ELF-1 (cell line): Measurements from ENCODE around the gene SLC25A39.
"Not testable (repeated sequence)": the region's sequence is repeated elsewhere in the genome, so short reads cannot be mapped to it uniquely, and the experiment has no call there.

Source experiments
- DNase-seq: peaks from one replicate; pipeline ENCODE4 v3.0.0-alpha.2; 2016; ENCODE audit warnings: low read depth, low spot score

Gene SLC25A39

DNA sequence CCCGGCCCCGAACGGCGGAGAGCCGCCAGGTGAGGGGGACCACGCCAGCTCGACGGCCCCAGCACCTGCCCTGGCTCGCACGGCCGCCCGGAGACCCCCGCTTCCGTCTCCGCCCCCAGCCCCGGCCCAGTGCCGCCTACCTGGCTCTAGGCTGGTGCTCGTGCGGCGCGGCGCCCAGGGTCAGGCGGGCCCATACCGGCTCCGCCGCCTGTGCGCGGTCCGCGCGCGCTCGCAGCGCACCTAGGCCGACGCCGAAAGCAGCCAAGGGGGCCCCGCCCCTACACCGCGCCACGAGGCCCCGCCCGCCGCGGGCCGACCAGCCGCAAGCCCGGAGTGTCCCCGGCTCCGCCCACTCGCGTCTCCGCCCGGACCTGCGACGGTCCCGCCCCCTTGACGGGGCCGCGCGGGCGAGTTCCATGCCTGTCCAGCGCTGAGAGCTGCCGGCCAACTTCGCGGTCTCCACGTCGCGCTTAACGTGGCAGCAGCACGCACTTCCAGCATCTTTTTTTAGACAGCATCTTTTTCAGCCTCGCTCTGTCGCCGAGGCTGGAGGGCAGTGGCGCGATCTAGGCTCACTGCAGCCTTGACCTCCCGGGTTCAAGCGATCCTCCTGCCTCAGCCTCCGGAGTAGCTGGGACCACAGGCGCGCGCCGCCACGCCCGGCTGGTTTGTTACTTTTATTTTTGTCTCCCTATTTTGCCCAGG, at the start of gene SLC25A39:
Gene SLC25A39, minus strand, starts transcription at position 253 of the 705 bp plus-strand sequence. CDS start 1,261 bp downstream, outside the sequence.
- peak; percentile 94 for DNase-seq

DNA sequence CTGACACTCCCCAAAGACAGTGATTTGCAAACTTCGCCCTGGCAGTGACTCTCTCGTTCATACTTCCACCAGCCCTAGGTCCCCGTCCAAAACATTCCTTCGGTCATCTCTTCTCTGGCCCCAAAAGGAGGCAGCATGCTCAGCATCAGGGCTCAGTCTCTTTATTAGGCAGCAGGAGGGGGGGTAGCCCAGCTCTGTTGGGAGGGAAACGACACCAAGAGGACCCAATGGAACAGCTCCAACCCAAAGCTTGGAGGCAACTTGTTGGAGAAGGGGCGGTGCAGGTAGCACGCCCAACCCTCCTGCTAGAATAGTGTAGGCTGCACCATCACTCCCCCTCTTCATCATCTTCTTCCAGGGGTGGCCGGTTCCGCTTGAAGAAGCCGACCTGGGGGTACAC, 47.4 kb upstream of the SLC25A39 start:
- DNase-seq = no peak

GRCh38 chr17:44369414-44370023, 44.9 kb upstream of the SLC25A39 start:
- DNase-seq = peak; percentile 71

- DNase-seq = not testable (repeated sequence)
These were observed 44.0 kb upstream of the SLC25A39 start for GRCh38 chr17:44368391-44369243.

DNA sequence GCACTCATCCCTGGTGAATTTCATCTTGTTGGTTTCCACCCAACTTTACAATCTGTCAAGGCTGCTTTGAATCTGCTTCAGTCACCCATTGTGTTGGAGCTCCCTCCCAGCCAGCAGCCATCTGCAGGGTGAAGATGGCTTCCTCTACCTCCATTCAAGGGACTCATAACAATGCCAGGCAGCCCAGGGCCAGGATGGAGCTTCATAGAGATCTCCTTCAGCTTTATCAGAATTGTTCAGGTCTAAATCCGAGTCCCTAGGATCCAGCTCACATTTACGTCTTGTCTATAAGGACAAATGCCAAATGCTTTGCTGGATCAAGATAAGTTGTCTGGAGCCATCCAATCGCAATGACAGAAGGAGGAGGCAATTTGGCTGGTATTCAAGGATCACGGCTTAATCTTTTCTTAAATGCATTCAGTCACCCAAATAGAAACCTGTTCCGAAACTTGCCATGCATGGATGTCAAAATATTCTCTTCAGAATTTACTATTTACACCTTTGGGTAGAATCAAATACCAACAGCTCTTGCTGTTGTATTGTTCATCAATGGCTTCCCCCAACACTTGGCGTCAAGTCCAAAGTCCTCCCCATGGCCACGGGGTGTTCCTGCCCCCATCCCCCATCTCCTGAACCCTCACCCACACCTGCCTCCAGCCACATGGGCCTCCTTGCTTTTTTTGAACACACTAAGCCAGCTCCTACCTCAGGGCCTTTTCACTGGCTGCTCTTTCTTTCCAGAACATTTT, 42.8 kb upstream of the SLC25A39 start:
- no peak for DNase-seq

DNA sequence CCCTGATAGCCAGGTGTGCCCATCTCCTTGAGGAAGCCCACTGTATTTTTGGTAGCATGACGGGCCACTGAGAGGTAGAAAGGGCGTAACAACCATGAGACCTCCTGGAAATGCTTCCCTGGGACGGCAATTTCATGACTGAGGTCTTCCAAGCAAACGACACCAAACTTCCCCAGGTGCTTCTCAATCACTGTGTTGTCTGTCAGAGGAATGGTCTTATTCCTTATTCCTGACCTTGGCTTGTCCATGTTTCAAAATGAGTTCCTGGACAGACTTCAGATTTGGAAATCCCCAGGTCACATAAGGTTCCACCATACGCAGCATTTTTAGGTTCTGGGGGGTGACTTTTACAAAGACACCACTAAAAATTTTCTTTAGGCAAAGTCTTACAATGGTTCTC, 40.4 kb upstream of the SLC25A39 start:
- DNase-seq = not testable (repeated sequence)

GRCh38 chr17:44363613-44364159, 39.1 kb upstream of the SLC25A39 start, which contains the start of gene FAM171A2:
FAM171A2 (minus strand) TSS chr17:44363853; CDS start chr17:44363714, 139 bp downstream.
- DNase-seq = peak; percentile 52

- peak; percentile 26 for DNase-seq
These were observed 38.5 kb upstream of the SLC25A39 start for GRCh38 chr17:44362949-44363612.

GRCh38 chr17:44362459-44362948, 37.9 kb upstream of the SLC25A39 start:
- no peak for DNase-seq

DNA sequence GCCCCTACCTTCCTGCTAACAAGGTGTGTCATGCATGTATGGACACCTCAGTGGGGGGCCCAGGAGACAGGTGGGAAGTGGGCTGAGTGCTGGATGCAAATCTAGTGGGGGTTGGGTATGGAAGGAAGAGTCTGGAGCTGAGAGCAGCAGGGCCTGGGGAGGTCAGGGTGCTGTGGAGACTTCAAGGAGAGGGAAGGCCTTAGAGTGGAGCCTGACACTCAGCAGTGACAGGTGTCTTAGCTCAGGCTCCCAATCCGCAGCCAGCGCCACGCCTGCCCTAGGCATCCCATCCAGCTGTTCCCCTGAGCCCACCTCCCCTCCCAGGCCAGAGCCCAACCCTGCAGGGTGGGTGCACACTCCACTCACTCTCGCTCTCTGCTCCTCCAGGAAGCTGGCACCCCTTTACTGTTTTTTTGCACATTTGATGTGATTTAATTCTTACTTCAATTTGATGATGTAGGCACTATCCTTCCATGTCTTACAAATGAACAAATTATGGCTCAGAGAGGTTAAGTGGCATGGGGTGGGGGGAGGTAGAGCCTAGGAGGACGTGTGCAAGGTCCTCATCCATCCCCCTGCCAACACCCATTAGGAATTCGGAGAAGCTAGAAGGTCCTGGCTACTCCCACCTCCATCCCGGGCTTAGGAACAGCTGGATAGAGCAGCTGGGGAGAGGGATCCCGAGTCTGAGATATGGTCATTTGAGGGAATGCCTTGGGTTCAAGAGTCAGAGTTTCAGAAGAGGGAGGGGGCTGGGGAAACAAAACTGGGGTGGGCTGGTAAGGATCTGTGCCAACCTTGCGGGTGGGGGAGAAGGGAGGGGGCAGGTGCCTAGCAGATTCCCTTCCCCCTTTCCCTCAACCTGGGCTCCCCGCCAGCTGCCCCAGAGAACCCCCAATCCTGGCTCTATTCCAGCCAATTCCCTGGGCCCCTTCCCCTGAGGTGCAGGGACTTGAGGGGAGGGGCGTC, 37.0 kb upstream of the SLC25A39 start:
- peak; percentile 28 for DNase-seq

GRCh38 chr17:44360826-44361225, 36.2 kb upstream of the SLC25A39 start:
- no peak for DNase-seq

DNA sequence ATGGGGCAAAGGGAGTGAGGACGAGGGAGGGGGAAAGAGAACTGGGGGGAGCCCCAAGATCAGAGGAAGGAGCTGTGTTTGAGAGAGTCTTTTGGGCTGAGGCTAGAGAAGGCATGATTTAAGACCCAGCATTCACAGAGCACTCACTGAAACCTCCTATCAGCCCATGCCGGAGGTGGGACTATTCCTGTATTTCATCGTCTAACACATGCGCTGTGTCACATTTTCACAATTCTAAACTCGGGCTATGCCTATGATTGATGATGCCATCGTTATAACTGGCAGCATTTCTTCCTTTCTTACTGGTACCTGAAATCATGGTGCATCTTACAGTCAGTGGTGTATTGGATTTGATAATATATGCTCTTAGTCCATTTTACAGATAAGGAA, 35.5 kb upstream of the SLC25A39 start:
- no peak for DNase-seq

- no peak for DNase-seq
These were observed 35.0 kb upstream of the SLC25A39 start for GRCh38 chr17:44359458-44360143.

DNA sequence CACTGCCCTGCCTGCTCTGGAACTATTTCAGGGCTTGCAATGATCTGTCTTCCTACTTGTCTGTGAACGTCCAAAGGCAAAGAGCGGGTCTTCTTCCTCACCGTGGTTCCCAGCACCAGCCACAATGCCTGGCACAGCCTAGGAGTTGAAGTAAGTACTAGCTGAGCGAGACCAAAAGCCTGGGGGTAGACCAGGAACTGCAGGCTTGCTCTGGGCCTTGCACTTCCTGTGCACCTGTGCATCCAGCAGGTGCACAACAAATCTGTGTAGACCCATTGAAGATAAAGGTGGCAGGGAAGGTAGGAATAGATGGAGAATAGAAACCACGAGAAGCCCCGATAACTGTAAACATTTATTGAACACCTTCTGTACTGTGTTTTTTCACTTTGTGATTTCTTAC, 34.4 kb upstream of the SLC25A39 start:
- DNase-seq = no peak

DNA sequence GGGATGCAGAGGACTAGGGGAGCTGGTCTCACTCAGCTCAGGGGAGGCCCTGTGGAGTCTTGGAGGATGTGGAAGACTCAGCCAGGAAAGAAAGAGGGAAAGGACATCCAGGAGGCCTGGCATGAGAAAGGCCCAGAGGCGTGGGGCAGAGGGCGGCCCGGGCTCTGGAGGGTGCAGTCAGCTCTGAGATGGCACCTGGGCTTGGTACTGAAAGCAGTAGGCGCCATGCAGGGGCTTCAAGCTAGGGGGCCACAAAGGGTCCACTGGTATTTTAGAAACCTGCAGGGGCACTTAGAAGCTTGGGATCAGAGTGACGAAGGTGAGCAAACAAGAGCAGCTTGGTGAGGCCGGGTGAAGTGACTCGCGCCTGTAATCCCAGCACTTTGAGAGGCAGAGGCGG, 33.4 kb upstream of the SLC25A39 start:
- DNase-seq = no peak

DNA sequence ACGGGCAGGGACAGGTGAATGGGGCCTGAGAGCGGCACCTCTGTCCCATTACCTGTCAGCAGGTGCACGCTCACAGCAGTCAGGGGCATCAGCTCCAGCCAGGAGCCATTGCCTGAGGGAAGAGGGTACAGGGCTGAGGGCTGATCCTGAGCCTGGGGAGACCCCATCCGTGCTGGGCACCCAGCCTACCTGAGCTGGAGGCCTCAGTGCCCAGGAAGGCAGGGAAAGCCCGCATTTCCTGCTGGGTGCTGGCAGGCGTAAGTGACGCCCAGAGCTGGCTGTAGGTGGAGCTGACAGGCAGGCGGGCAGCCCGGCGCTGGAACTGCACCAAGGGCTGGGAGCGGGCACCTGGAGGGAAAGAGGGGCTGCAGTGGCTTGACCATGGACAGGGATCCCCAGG, 31.6 kb upstream of the SLC25A39 start:
- DNase-seq = no peak

GRCh38 chr17:44355642-44356099, 31.0 kb upstream of the SLC25A39 start:
- no peak for DNase-seq
